ENCODE results near the gene RPP30.

DNA sequence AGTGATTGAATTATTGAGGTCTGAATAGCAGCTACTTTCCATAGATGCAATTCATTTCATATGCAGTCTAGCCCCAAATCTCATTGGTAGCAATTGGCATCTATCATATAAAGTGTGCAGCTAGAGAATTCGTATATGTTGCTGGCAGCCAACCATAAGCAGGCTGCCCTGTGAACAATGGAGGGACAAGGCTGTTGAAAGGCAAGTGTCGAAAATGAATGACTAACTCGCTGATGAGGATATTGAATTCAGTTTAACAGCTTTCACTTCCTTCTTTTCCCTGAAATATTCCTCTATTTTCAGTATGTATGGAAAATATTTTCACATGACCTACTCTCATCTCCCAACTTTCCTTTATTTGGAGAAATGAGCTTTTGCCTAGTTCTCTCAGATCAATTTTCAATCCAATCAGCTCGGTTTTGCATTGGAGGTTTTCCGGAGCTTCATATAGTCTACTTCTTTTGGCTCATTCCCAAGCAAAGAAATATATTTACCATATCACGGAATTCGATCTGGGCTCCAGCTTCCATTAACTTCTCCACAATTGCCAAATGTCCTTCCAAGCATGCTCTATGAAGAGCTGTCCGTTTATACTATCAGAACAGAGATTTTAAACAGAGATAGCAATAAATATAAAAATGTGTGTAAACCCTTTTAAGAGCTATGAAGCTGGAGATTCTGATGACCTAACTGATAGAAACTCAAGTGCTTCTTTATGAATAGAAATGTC, 45.6 kb downstream of the RPP30 start:
- no peak for TF ChIP-seq EZH2 (IDR thresholded peaks at IDR 0.05; ENCODE audit: insufficient read depth, poor library complexity, severe bottlenecking)
- TF ChIP-seq EZH2phosphoT487 (IDR thresholded peaks at IDR 0.05; ENCODE audit: insufficient read depth, low read depth): no peak

All from GM23248 (cell line).